Measurements from ENCODE around the gene GSX1. TPM values are rescaled to one million over a fixed set of nuclear protein-coding genes. Genes with fewer than 3 reads are reported as not detected.
A peak's percentile ranks its signal among the peaks of the same experiment; 100 is the strongest.

Gene GSX1
- total RNA-seq, 1 donor from 2014 or later: not detected

- H3K79me2 ChIP-seq (ENCODE audit: insufficient read depth, low read length): no peaks in the 10 kb centered on the region
- H3K4me3 ChIP-seq (ENCODE audit: insufficient read depth, low read depth, low read length): no peak overlapping the region
- H3K27me3 ChIP-seq (ENCODE audit: insufficient read depth, low read length): no peaks in the 10 kb centered on the region
- no peak overlapping the region for H3K27ac ChIP-seq (ENCODE audit: low read depth, low read length)
- Mint-ChIP-seq H3K36me3 (ENCODE audit: low read depth, unreplicated experiment) (peaks cover 4% of the 10 kb centered on the region), H3K4me1 (ENCODE audit: low read depth, unreplicated experiment) (no peaks in the 10 kb centered on the region), H3K27ac (ENCODE audit: unreplicated experiment) (no peak overlapping the region), H3K9me3 (ENCODE audit: unreplicated experiment) (peaks cover 14% of the 10 kb centered on the region), H3K27me3 (ENCODE audit: low read depth, unreplicated experiment) (peaks cover 16% of the 10 kb centered on the region), H3K4me3 (ENCODE audit: unreplicated experiment) (no peak overlapping the region)
- H3K4me2 ChIP-seq (ENCODE audit: low read length): no peak overlapping the region
- DNase-seq (ENCODE audit: low read depth) (no peak), FAIRE-seq (no peak)
- H2AFZ ChIP-seq (ENCODE audit: low read depth, low read length): no peak overlapping the region
- H3K4me1 ChIP-seq (ENCODE audit: insufficient read depth, low read length): no peaks in the 10 kb centered on the region
- no peaks in the 10 kb centered on the region for H3K9me3 ChIP-seq (ENCODE audit: insufficient read depth, low read depth, low read length)
- no peaks in the 10 kb centered on the region for H3K36me3 ChIP-seq (ENCODE audit: insufficient read depth, low read length)
- H4K20me1 ChIP-seq (ENCODE audit: insufficient read depth, low read length): no peaks in the 10 kb centered on the region
- TF ChIP-seq CTCF (IDR thresholded peaks at IDR 0.05; ENCODE audit: insufficient read depth, low read depth, low read length) (no peak), EZH2 (IDR thresholded peaks at IDR 0.05; ENCODE audit: insufficient read depth, low read length) (no peak)
- H3K9ac ChIP-seq (ENCODE audit: low read length): no peak overlapping the region
Observed at GRCh38 chr13:27751953-27752532, 40.2 kb upstream of the GSX1 start.

GRCh38 chr13:27765650-27766049 lies 26.6 kb upstream of the GSX1 start:
- Mint-ChIP-seq H3K27ac (ENCODE audit: unreplicated experiment) (no peak overlapping the region), H3K27me3 (ENCODE audit: low read depth, unreplicated experiment) (peaks cover 24% of the 10 kb centered on the region), H3K9me3 (ENCODE audit: unreplicated experiment) (no peaks in the 10 kb centered on the region), H3K36me3 (ENCODE audit: low read depth, unreplicated experiment) (no peaks in the 10 kb centered on the region), H3K4me1 (ENCODE audit: low read depth, unreplicated experiment) (no peaks in the 10 kb centered on the region), H3K4me3 (ENCODE audit: unreplicated experiment) (no peak overlapping the region)
- Histone ChIP-seq H3K9me3 (ENCODE audit: insufficient read depth, low read depth, low read length) (no peaks in the 10 kb centered on the region), H2AFZ (ENCODE audit: low read depth, low read length) (no peak overlapping the region), H3K4me1 (ENCODE audit: insufficient read depth, low read length) (no peaks in the 10 kb centered on the region), H3K9ac (ENCODE audit: low read length) (no peak overlapping the region), H3K4me2 (ENCODE audit: low read length) (no peak overlapping the region), H3K27ac (ENCODE audit: low read depth, low read length) (no peak overlapping the region), H3K27me3 (ENCODE audit: insufficient read depth, low read length) (no peaks in the 10 kb centered on the region), H3K79me2 (ENCODE audit: insufficient read depth, low read length) (no peaks in the 10 kb centered on the region), H3K36me3 (ENCODE audit: insufficient read depth, low read length) (no peaks in the 10 kb centered on the region), H3K4me3 (ENCODE audit: insufficient read depth, low read depth, low read length) (no peak overlapping the region), H4K20me1 (ENCODE audit: insufficient read depth, low read length) (no peaks in the 10 kb centered on the region)
- FAIRE-seq (no peak), DNase-seq (ENCODE audit: low read depth) (no peak)
- TF ChIP-seq EZH2 (IDR thresholded peaks at IDR 0.05; ENCODE audit: insufficient read depth, low read length) (no peak), CTCF (IDR thresholded peaks at IDR 0.05; ENCODE audit: insufficient read depth, low read depth, low read length) (no peak)

- Histone ChIP-seq H3K4me1 (ENCODE audit: insufficient read depth, low read length) (no peaks in the 10 kb centered on the region), H3K79me2 (ENCODE audit: insufficient read depth, low read length) (no peaks in the 10 kb centered on the region), H3K9me3 (ENCODE audit: insufficient read depth, low read depth, low read length) (no peaks in the 10 kb centered on the region), H3K9ac (ENCODE audit: low read length) (no peak overlapping the region), H3K27ac (ENCODE audit: low read depth, low read length) (no peak overlapping the region), H3K36me3 (ENCODE audit: insufficient read depth, low read length) (no peaks in the 10 kb centered on the region), H4K20me1 (ENCODE audit: insufficient read depth, low read length) (no peaks in the 10 kb centered on the region), H3K4me2 (ENCODE audit: low read length) (no peak overlapping the region), H2AFZ (ENCODE audit: low read depth, low read length) (no peak overlapping the region), H3K4me3 (ENCODE audit: insufficient read depth, low read depth, low read length) (no peak overlapping the region), H3K27me3 (ENCODE audit: insufficient read depth, low read length) (no peaks in the 10 kb centered on the region)
- H3K4me1 Mint-ChIP-seq (ENCODE audit: low read depth, unreplicated experiment): no peaks in the 10 kb centered on the region
- H3K36me3 Mint-ChIP-seq (ENCODE audit: low read depth, unreplicated experiment): no peaks in the 10 kb centered on the region
- TF ChIP-seq CTCF (IDR thresholded peaks at IDR 0.05; ENCODE audit: insufficient read depth, low read depth, low read length): peak; percentile 10
- no peak for TF ChIP-seq EZH2 (IDR thresholded peaks at IDR 0.05; ENCODE audit: insufficient read depth, low read length)
- no peaks in the 10 kb centered on the region for H3K9me3 Mint-ChIP-seq (ENCODE audit: unreplicated experiment)
- DNase-seq (ENCODE audit: low read depth): no peak
- FAIRE-seq: no peak
- H3K27ac Mint-ChIP-seq (ENCODE audit: unreplicated experiment): no peak overlapping the region
- peaks cover 60% of the 10 kb centered on the region for H3K27me3 Mint-ChIP-seq (ENCODE audit: low read depth, unreplicated experiment)
- no peak overlapping the region for H3K4me3 Mint-ChIP-seq (ENCODE audit: unreplicated experiment)
Observed at GRCh38 chr13:27770809-27771208, 21.5 kb upstream of the GSX1 start.
